ENCODE results near the gene H3-3A. TPM values are rescaled to one million over a fixed set of nuclear protein-coding genes. Genes with fewer than 3 reads are reported as not detected.
"Not testable (repeated sequence)": the region's sequence is repeated elsewhere in the genome, so short reads cannot be mapped to it uniquely, and the experiment has no call there.

H3-3A gene
- total RNA-seq, 2 experiments from 2014 or later, result 480 to 486 TPM

- Mint-ChIP-seq H3K27me3 (no peaks in the 10 kb centered on the region), H3K4me1 (peaks cover 8% of the 10 kb centered on the region), H3K27ac (no peak overlapping the region), H3K9me3 (no peaks in the 10 kb centered on the region), H3K4me3 (no peak overlapping the region), H3K36me3 (ENCODE audit: low read depth) (peaks cover 52% of the 10 kb centered on the region)
- no peak for DNase-seq
- CTCF ChIA-PET, result interaction anchor here (0.7 to 0.9 kb wide), 3 partner anchors 9 to 42 kb away, joined by 3 to 5 read pairs (median 4); no protein-coding TSS in a partner anchor
- POLR2A ChIA-PET, result interaction anchor here (1.1 to 4.1 kb wide), 4 partner anchors 9 to 233 kb away, joined by 3 to 29 read pairs (median 4); partner anchors contain the start of gene SDE2
These were observed 11.5 kb downstream of the H3-3A start for GRCh38 chr1:226074046-226074445.

- Mint-ChIP-seq H3K4me1 (no peaks in the 10 kb centered on the region), H3K36me3 (ENCODE audit: low read depth) (peaks cover 36% of the 10 kb centered on the region), H3K27ac (no peak overlapping the region), H3K4me3 (no peak overlapping the region), H3K9me3 (no peaks in the 10 kb centered on the region), H3K27me3 (peaks cover 6% of the 10 kb centered on the region)
- no peak for DNase-seq
- ChIA-PET POLR2A (interaction anchor here (1.5 to 1.6 kb wide), 2 partner anchors 11 to 34 kb away, joined by 6 to 7 read pairs; no protein-coding TSS in a partner anchor), CTCF (interaction anchor here (2.3 to 4.3 kb wide), 2 partner anchors 11 to 49 kb away, joined by 6 to 24 read pairs; no protein-coding TSS in a partner anchor)
These were observed 13.9 kb downstream of the H3-3A start for GRCh38 chr1:226076378-226076777.

GRCh38 chr1:226078374-226078773, 15.9 kb downstream of the H3-3A start:
- Mint-ChIP-seq H3K9me3 (no peaks in the 10 kb centered on the region), H3K27me3 (peaks cover 6% of the 10 kb centered on the region), H3K4me1 (peaks cover 8% of the 10 kb centered on the region), H3K36me3 (ENCODE audit: low read depth) (peaks cover 20% of the 10 kb centered on the region), H3K27ac (no peak overlapping the region), H3K4me3 (no peak overlapping the region)
- no peak for DNase-seq
- ChIA-PET CTCF (interaction anchor here (1.1 to 4.3 kb wide), 3 partner anchors 12 to 47 kb away, joined by 3 to 24 read pairs (median 6); no protein-coding TSS in a partner anchor), POLR2A (interaction anchor here (1.0 to 2.2 kb wide), 3 partner anchors 9 to 79 kb away, joined by 4 to 7 read pairs (median 7); partner anchors contain the start of genes H3-3A and SDE2)

GRCh38 chr1:226082587-226082917, 20.0 kb downstream of the H3-3A start:
- DNase-seq, result no peak
- Mint-ChIP-seq H3K9me3 (no peaks in the 10 kb centered on the region), H3K27me3 (peaks cover 6% of the 10 kb centered on the region), H3K27ac (no peak overlapping the region), H3K4me1 (peaks cover 8% of the 10 kb centered on the region), H3K4me3 (peak overlapping the region; percentile 93), H3K36me3 (ENCODE audit: low read depth) (no peaks in the 10 kb centered on the region)
- ChIA-PET POLR2A (interaction anchor here (0.8 to 3.1 kb wide), 13 partner anchors 9 to 305 kb away, joined by 3 to 29 read pairs (median 9); partner anchors contain the start of genes H3-3A, SDE2 and SRP9), CTCF (interaction anchor here (0.9 to 4.3 kb wide), 8 partner anchors 9 to 95 kb away, joined by 3 to 37 read pairs (median 4); no protein-coding TSS in a partner anchor)

GRCh38 chr1:226082959-226083301, 20.4 kb downstream of the H3-3A start:
- ChIA-PET POLR2A (interaction anchor here (0.8 to 3.1 kb wide), 16 partner anchors 9 to 325 kb away, joined by 3 to 29 read pairs (median 8); partner anchors contain the start of genes H3-3A, PARP1, SDE2 and SRP9), CTCF (interaction anchor here (0.8 to 4.3 kb wide), 13 partner anchors 9 to 95 kb away, joined by 3 to 37 read pairs (median 3); no protein-coding TSS in a partner anchor)
- Mint-ChIP-seq H3K27ac (no peak overlapping the region), H3K4me1 (peaks cover 8% of the 10 kb centered on the region), H3K27me3 (peaks cover 6% of the 10 kb centered on the region), H3K9me3 (no peaks in the 10 kb centered on the region), H3K4me3 (peak overlapping the region; percentile 93), H3K36me3 (ENCODE audit: low read depth) (no peaks in the 10 kb centered on the region)
- no peak for DNase-seq

- H3K9me3 Mint-ChIP-seq, result no peaks in the 10 kb centered on the region
- H3K4me3 Mint-ChIP-seq, result peak overlapping the region; percentile 93
- peak; percentile 91 for DNase-seq
- no peaks in the 10 kb centered on the region for H3K36me3 Mint-ChIP-seq (ENCODE audit: low read depth)
- peak overlapping the region; percentile 54 for H3K27ac Mint-ChIP-seq
- ChIA-PET CTCF (interaction anchor here (0.8 to 4.3 kb wide), 12 partner anchors 11 to 96 kb away, joined by 3 to 37 read pairs (median 3); no protein-coding TSS in a partner anchor), POLR2A (interaction anchor here (0.8 to 3.1 kb wide), 15 partner anchors 10 to 325 kb away, joined by 3 to 29 read pairs (median 8); partner anchors contain the start of genes H3-3A, PARP1, SDE2 and SRP9)
- peaks cover 6% of the 10 kb centered on the region for H3K27me3 Mint-ChIP-seq
- H3K4me1 Mint-ChIP-seq, result peaks cover 8% of the 10 kb centered on the region
These were observed 21.0 kb downstream of the H3-3A start for GRCh38 chr1:226083302-226084101.

GRCh38 chr1:226085675-226086285, 23.3 kb downstream of the H3-3A start:
- Mint-ChIP-seq H3K27me3 (peaks cover 12% of the 10 kb centered on the region), H3K36me3 (ENCODE audit: low read depth) (no peaks in the 10 kb centered on the region), H3K9me3 (no peaks in the 10 kb centered on the region), H3K27ac (no peak overlapping the region), H3K4me1 (peaks cover 8% of the 10 kb centered on the region), H3K4me3 (no peak overlapping the region)
- ChIA-PET POLR2A (no interaction called here), CTCF (interaction anchor here (1.4 kb wide), 1 partner anchor 21 kb away, joined by 6 read pairs; no protein-coding TSS in a partner anchor)
- no peak for DNase-seq

- ChIA-PET CTCF (no interaction called here), POLR2A (no interaction called here)
- H3K4me3 Mint-ChIP-seq, result no peak overlapping the region
- H3K27ac Mint-ChIP-seq, result no peak overlapping the region
- H3K27me3 Mint-ChIP-seq, result peaks cover 10% of the 10 kb centered on the region
- no peak for DNase-seq
- H3K36me3 Mint-ChIP-seq (ENCODE audit: low read depth), result no peaks in the 10 kb centered on the region
- H3K9me3 Mint-ChIP-seq, result no peaks in the 10 kb centered on the region
- peaks cover 8% of the 10 kb centered on the region for H3K4me1 Mint-ChIP-seq
These were observed 24.3 kb downstream of the H3-3A start for GRCh38 chr1:226086776-226087175.

GRCh38 chr1:226091461-226091860, 28.9 kb downstream of the H3-3A start:
- POLR2A ChIA-PET, result interaction anchor here (1.0 to 1.7 kb wide), 2 partner anchors 17 to 29 kb away, joined by 3 to 4 read pairs; partner anchors contain the start of gene H3-3A

GRCh38 chr1:226092048-226092820, 29.7 kb downstream of the H3-3A start:
- H3K9me3 Mint-ChIP-seq; H3K4me3 Mint-ChIP-seq; DNase-seq; H3K36me3 Mint-ChIP-seq (ENCODE audit: low read depth); H3K27ac Mint-ChIP-seq; H3K4me1 Mint-ChIP-seq: not testable (repeated sequence)
- POLR2A ChIA-PET, result interaction anchor here (1.0 to 2.0 kb wide), 4 partner anchors 9 to 30 kb away, joined by 3 to 9 read pairs (median 4); partner anchors contain the start of gene H3-3A
- H3K27me3 Mint-ChIP-seq, result peaks cover 19% of the 10 kb centered on the region
- CTCF ChIA-PET, result interaction anchor here (1.4 kb wide), 1 partner anchor 25 kb away, joined by 6 read pairs; no protein-coding TSS in a partner anchor

More at GRCh38 chr1:226091461-226091860, 28.9 kb downstream of the H3-3A start:
- H3K36me3 Mint-ChIP-seq (ENCODE audit: low read depth), result no peaks in the 10 kb centered on the region
- CTCF ChIA-PET, result no interaction called here
- no peak overlapping the region for H3K27ac Mint-ChIP-seq
- no peak overlapping the region for H3K4me3 Mint-ChIP-seq
- no peaks in the 10 kb centered on the region for H3K9me3 Mint-ChIP-seq
- no peak for DNase-seq
- peaks cover 15% of the 10 kb centered on the region for H3K27me3 Mint-ChIP-seq
- H3K4me1 Mint-ChIP-seq, result no peaks in the 10 kb centered on the region

- POLR2A ChIA-PET, result interaction anchor here (0.9 to 2.0 kb wide), 4 partner anchors 10 to 30 kb away, joined by 3 to 9 read pairs (median 4); partner anchors contain the start of gene H3-3A
These were observed 30.4 kb downstream of the H3-3A start for GRCh38 chr1:226092965-226093364.

GRCh38 chr1:226093621-226094020, 31.1 kb downstream of the H3-3A start:
- Mint-ChIP-seq H3K9me3 (no peaks in the 10 kb centered on the region), H3K36me3 (ENCODE audit: low read depth) (no peaks in the 10 kb centered on the region), H3K4me3 (no peak overlapping the region), H3K27me3 (peaks cover 20% of the 10 kb centered on the region), H3K27ac (no peak overlapping the region), H3K4me1 (no peaks in the 10 kb centered on the region)
- DNase-seq, result no peak
- POLR2A ChIA-PET, result interaction anchor here (0.9 to 2.0 kb wide), 5 partner anchors 10 to 32 kb away, joined by 3 to 9 read pairs (median 5); partner anchors contain the start of gene H3-3A
- CTCF ChIA-PET, result interaction anchor here (1.0 to 1.5 kb wide), 4 partner anchors 9 to 32 kb away, joined by 3 to 6 read pairs (median 3); no protein-coding TSS in a partner anchor

More at GRCh38 chr1:226092965-226093364, 30.4 kb downstream of the H3-3A start:
- H3K9me3 Mint-ChIP-seq, result no peaks in the 10 kb centered on the region
- no peaks in the 10 kb centered on the region for H3K4me1 Mint-ChIP-seq
- H3K27me3 Mint-ChIP-seq, result peaks cover 19% of the 10 kb centered on the region
- H3K27ac Mint-ChIP-seq, result no peak overlapping the region
- no peaks in the 10 kb centered on the region for H3K36me3 Mint-ChIP-seq (ENCODE audit: low read depth)
- CTCF ChIA-PET, result interaction anchor here (1.4 to 1.5 kb wide), 2 partner anchors 26 to 28 kb away, joined by 3 to 6 read pairs; no protein-coding TSS in a partner anchor
- no peak overlapping the region for H3K4me3 Mint-ChIP-seq
- DNase-seq, result no peak

Measured in activated CD4-positive, alpha-beta memory T cell treated with anti-CD3 and anti-CD28 coated beads, Interleukin-2, amount 10 ng/mL, durations not matched to agents 7 days and 5 days (primary cell).